Stimulated activated CD4-positive, alpha-beta T cell treated with anti-CD3 and anti-CD28 coated beads, Interleukin-12 subunit alpha, Interleukin-12 subunit beta, amount 100 ng/mL, for 4 hours (primary cell): Measurements from ENCODE around the gene CLRN3.

Source experiments
- DNase-seq: peaks from one replicate; pipeline ENCODE4 v3.0.0-alpha.2; 2020

CLRN3 gene

DNA sequence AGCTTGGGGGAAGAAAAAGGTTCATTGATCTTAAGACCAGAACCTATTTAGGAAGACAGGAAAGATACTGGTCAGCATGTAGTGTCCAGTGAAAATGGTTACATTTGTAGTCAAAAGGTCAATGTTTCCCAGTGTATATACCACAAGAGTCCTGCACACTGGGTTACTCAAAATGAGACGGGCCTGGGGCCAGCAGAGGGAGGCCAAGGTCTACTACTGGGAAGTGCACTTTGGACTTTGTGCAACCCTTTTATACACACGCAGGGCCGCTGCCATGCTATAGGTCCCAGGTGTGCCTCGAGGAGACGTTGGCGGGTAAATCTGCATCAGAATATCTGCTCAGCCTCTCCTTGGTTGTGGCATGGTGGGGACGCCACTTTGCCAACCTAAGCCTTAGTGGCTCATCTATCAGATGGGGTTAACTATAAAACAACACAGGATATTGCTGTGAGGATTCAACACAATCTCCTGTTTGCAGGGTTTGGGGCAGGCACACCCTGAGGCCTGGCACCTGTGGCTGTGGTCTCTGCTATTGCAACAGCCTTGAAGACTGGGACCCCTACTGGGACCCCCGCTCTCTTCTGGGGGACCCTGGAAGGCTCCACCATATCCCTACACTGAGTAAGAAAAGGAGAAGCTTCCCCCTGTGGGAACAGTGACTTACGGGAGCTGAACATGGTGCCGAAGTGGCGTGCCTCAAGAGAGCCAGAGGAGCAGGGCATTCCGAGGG is 19.7 kb downstream of the CLRN3 start:
- no peak for DNase-seq

DNA sequence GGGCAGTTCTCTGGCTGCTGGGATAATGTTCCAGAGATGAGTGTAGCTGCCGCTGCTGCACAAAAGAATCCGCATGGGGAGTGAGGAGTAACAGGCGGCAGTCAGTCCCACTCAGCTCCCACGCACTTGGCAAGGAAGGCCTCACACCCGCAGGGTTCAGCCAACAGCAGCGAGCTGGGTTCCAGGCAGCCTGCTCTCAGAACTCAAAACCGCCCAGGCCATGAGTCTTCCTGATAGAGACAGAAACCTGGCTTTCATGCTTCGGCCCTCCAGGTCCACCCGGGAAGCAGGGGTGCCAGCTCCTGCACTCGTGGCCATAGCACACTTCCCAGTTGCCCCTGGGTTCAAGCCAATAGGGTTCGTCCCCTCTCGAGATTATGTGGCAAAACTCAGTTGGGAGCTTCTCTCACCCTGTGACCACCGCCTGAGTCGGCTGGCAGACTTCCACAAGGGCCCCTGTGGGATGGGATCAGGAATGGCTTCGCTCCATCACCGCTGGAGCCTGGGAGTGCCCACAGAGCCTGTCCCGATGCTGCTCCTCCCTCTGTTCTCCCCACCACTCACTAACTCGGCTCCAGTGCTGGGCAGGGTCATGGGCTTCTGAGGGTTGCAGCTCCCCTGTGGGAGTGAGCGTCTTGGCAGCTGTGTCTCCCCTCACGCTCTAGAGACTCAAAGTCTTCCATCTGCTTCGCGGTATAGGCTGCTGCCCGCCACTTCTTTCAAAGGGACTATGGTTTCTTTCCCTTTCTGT is 20.6 kb downstream of the CLRN3 start:
- no peak for DNase-seq

DNA sequence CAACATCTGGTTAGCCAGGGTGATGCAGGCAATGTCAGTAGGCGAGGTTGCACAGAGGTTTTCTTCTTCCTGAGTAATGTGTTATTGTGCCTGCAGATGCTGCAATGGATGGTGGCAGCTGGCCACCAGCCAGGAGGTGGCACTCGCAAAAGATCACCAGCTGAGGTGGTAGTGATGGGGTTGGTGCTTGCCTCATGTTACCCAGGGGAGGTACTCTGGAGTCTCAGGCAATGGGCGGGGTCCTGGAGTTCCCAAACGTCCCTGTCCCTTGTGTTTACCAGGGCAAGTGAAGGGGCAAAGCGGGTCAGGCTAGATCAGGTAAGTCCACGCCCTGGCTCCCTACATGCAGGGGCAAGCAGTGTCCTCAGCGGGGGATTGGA is 21.1 kb downstream of the CLRN3 start:
- no peak for DNase-seq

DNA sequence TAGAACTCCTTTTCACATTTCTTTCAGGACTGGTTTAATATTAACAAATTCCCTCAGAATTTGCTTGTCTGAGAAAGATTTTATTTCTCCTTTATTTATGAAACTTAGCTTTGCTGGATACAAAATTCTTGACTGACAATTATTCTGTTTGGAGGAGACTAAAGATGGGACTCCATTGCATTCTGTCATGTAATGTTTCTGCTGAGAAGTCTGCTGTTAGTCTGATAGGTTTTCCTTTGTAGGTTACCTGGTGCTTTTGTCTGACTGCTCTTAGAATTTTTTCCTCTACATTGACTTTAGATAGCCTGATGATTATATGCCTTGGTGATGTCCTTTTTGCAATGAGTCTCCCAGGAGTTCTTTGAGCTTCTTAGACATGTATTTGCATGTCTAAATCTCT is 23.4 kb downstream of the CLRN3 start:
- DNase-seq, result no peak

DNA sequence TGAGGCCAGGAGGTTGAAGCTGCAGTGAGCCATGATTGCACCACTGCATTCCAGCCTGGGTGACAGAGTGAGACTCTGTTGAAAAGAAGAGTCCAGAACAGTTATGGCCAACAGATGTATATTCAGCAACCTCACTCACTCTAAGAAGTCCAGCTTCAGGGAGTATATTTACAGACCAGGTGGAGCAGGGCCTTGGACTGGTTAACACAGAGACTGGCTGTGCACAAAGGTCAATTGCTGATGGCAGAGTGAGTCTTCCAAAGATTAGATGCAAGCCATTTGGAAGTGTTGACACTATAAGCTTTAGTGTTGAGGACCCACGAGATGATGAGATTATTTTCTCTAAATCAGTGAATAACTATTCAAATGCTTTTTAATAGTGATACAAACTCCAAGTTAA is 24.9 kb downstream of the CLRN3 start:
- no peak for DNase-seq

DNA sequence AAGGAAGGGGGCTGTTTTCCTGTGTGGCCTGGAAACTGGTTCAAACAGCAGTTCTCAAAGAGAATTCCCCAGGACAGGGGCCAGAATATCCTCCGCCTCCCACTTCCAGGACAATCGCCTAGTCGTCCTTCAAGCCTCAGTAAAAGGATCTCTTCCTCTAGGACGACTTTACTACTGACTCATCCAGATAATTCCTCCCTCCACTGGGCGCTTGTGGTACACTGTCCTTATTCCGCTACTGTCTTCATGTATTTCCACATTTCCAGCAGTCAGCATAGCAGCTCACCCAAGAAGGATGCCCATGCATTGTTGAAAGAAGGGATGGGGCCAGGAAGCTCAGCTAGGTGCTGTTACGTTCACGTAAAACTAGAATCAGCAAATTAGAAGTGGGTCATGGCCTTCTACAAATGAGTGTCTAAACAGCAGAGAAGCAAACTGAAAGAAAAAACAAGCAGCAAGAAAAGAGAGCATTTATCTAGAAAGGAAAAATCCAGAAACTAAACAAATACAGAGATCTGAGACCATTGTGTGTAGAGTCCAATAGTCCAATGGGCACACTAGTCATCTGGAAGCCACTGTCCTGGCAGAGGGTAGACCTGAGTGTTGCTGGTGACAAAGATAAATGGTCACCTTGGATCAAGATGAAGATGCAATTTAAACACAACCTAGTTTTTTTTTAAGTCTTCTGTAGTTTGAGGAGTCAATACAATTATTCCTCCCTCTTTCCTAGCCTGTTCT is 26.3 kb downstream of the CLRN3 start:
- DNase-seq, result no peak

DNA sequence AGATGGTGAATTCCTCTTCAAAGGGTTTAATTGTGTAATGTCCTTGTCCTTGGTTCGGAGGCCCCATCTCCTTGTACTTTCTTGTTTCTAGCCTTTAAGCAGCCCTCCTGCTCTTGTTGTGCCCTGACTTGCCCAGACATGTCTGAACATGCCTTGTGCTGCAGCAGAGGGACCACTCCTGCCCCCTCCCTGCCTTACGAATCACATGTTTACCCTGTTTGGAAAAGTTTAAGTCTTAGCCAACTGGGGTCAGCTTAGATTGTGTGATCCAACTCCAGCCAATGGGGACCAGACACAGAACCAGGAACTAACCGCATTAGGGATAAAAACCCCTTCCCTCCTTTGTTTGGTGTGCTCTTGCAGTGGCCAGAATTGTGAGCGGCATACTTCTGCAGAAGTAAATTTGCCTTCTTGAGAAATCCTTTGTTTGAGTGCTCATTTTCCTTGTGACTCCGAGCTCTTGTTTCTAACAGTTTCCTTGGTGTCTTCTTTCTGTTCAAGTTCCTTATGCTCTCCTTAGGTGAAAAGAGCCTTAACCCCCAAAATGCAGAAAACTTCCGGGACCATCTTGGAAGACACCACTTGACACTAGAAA is 29.4 kb downstream of the CLRN3 start:
- DNase-seq, result no peak

DNA sequence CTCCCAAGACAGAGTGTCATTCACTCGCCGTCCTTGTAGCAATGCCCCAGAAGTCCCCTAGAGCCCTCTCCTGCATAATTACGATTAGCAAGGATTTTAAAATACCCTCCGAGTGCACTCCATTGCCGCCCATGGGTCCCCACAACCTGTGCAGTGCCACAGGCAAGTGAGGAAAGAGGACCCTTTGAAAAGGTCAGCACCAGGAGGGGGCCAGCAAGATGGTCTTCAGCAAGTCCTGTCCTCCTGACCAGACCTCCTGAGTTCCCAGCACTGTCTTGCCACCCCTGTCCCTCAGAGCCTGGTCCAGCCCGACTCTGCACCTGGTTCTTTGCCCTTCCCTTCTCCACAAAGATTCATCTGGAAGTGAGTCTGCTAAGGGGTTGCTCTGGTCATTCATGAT is 32.1 kb downstream of the CLRN3 start:
- DNase-seq, result no peak

DNA sequence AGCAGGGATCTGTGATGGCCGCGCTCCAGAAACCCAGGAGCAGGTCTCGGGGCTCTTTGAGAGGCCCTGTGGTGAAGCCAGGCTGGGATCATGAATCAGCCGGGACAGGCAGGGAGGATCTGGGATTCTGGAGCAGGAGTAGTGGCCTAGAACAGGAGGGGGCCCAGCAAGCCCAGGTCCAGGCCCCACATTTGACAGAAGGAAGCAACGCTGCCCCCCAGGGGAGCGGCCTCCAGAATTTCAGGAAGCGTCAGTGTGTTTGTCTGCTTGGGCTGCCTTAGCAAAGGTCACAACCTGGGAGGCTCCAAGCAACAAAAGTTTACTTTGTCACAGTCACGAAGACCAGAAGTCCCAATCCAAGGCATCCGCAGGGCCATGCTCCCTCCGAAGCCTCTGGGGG is 36.8 kb downstream of the CLRN3 start:
- no peak for DNase-seq

DNA sequence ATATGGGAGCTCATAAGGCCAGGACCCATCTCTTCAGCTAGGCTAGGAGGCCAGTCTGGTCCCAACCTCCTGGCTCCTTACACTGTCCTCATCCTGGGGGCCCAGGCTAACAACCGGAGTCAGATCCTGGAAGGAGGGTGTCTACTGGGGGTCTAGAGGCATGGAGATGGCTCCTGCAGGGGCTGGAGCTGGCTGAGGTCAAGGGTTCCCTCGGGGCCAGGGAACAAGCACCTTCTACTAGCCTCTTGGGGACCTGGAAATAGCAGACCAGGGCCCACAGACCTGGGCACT is 37.2 kb downstream of the CLRN3 start:
- no peak for DNase-seq

DNA sequence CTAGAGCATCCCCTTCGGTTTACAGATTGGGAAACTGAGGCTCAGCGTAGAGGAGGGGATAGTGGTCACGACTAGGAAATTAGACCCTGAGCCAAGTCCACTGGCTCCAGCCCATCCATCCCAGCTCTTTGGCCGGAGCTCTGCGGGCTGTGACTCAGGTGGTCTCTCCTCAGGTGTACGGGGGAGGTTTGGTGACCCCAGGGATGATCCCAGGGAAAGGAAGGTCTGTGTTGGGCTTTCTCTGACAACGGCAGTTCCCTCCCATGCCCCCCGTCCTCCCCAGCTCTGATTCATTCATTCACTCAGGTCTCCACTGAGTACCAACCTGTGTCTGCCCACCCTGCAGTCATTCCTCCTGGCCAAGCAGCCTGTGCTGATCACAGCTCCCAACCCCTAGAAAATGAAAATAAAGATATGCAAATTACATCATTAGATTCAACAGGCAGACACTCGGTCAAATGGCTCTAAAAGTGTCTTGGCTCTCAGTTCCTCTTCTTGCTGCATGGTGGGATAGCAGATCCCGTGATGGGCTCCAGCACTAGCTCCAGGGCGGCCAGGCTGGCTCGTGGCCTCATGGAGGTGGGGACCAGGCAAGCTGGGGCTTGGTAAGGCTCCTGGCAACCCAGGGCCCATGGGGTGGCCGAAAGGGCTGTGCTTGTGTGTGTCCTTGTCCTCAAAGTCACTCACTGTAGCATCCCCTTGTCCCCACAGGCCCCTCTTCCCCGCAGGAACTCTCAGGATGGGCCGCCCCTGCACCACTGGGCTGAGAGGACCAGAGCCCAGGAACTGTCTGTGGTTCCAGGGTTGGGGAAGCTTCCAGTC is 37.8 kb downstream of the CLRN3 start:
- DNase-seq, result no peak

DNA sequence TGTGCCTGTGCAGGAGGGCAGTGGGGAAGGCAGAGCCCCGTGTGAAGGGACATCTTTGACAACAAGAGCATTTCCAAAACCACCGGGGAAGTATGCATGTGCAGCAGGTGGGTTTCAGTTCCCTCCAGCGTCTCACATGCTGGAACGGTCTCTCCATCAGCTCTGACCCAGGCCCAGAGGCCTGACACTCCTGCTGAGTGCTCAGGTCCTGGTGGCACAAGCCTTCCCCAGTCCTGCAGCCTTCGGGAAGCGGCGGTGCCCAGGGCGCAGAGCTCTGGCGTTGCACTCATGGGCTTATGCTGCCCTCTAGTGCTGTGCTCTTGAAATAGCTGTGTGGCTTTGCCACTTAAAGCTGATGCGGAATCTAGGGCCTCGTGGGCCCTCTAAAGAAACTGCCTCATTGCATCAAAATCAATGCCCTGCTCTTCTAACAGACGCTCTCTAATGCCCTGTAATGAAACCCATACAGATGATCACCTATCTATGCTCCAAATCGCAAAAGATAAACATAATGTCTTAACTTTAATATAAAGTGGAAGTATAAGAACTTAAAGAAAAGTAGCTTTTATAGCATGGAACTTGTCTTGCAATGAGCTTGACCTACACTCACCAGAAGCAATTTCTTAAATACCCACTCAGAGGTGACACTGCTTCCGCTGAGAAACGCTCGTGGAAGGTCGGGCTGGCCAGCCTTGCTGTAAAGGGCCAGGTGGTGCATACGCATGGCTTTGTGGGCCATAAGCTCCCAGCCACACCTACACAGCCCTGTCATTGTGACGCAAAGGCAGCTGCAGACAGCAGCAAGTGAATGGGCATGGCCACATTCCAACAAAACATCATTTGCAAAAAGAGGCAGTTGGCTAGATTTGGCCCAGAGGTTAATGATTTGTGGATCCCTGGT is 38.6 kb downstream of the CLRN3 start:
- peak; percentile 31 for DNase-seq

DNA sequence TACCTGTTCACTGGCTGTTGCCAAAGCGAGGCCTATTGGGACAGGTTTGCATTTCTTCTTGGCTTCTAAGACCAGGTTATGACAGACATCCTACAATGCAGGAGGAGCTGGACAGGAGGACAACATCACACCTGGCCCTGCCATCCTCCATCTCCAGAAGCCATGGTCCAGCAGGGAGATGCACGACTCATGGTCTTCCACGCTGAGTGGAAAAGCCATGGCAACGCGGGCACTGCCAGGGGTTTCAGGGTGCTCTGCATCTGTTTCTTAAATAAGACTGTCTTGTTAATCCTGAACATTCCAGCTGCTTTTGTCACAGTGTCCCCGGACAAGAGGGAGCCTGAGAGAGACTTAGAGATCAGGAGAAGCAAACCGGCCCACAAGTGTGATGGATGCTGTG is 40.3 kb downstream of the CLRN3 start:
- DNase-seq, result no peak

DNA sequence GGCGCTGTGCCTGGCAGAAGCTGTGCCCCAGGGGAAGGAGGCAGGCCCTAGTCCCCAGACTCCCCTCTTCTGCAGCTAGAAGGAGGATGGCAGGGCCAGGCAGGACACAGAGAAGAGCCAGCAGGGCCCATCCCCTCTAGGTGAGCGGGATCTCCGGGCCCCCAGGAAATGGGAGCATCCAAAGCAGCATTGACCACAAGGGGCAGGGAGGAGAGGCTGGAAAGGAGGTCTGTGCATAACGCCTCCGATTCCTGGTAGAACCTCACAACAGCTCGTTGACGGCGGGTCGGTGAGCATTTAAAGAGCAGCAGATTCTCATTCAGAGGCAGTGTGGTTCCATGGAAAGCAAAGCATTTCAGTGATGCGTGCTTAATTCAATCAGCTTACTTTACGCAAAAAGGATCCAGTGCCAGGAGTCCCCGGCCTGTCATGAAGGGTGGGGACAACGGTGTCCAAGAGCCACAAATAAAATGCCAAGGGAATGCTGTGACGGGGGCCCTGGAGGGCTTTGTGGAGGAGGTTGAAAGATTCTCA is 41.0 kb downstream of the CLRN3 start:
- DNase-seq, result no peak

DNA sequence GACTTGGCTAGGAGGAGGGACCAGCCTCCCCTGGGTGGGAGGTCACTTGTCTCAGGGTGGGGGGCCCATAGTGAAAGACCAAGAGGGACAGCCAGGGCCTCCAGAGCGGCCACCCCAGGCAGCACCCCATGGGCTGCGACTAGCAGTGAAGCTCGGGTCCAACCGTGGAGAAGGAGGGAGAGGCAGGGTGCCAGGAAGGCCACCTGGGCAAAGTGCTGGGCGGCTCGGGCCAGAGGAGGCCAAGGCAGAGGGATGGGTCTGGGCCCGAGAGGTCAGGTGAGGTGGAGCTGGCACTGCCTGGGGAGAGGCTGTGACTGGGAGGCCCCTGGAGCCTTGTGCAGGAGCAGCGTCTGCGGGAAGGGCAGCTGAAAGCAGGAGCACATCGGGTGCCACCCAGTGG is 41.8 kb downstream of the CLRN3 start:
- no peak for DNase-seq

DNA sequence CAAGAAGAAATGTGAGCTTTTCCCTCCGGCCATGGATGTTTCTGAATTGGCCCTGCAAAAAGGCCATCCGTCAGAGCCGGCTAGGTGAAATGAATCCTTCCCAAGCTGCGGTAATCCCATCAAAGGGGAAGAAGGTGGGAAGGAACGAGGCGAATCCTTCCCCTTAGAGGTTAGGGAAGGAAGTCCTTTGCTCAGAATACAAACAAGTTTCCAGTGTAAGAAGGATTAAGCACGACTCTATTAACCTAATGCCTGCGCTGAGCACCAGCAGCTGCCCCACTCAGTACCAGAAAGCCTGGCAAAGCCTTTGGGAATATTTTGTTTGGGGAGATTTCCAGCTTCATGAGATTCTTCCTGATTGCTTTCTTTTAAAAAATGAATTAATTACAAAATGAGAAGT is 42.8 kb downstream of the CLRN3 start:
- no peak for DNase-seq

DNA sequence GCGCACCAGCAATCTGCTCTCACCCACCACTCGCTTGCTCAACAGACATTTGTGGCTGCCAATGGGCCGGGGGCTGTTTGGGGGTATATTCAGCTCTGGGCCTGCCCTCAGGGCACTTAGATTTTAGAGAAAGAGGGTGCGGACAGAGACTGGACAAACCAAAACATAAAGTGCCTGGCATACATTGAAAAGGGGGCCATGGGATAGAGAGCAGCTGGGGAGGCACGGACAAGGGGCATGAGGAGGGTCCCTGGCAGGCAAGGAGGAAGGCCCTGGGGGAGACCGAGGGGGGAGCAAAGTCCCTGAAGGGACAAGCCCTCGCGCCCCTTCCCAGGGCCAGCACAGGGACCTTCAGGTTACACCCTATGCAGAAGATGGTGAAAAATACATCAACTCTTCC is 43.5 kb downstream of the CLRN3 start:
- DNase-seq, result no peak

DNA sequence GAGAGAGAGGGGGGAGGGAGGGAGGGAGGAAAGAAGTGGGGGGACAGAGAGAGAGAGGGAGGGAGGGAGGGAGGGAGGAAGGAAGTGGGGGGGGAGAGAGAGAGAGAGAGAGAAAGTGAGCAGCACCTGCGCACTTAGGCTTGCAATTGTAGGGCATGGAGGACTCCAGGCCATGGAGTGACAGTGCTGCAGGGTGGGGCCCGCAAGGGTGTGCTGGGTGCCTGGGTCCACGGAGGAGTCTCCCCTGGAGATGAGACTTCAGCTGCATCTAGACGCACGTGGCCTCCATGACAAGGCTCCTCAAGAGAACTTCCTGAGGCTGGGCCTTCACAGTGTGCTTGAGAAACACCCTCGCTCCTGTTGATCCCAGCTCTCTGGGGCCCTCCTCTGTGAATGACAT is 44.5 kb downstream of the CLRN3 start:
- DNase-seq, result no peak

DNA sequence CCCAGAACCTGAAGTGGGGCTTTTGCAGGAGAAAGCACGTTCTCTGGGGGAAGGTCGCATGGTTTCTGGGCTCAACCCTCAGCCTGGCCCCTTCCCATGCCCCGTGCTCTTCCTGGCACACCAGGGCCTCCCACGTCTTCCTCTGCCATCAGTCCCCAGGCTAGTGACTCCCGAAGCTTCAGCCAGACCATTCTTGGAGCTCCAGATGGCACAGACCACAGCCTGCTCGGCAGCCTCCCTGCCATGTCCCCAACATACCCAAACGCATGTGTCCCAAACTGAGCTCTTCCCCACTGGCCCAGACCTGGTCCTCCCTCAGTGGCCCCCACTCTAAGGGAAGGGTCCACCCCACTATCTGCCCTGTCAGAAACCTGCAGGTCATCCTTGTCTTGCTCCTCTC is 47.0 kb downstream of the CLRN3 start:
- no peak for DNase-seq

DNA sequence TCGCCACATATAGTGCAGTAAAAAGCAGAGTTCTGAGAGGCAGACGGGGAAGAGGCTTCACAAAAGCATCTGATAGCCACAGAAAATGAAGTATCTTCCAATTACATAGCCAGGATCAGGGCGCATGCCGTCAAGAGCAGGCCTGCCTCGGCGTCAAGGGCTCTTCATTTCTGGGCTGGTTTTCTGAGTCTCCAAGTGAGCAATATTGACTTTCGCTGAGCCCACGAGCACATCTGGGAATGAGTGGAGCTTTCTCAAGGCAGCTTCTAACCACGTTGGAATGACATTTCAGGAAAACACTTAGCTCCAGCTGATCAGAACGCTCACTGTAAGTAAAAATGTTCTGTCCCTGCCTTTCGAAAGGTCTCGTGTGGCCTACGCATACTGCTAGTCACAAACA is 51.9 kb downstream of the CLRN3 start:
- no peak for DNase-seq

DNA sequence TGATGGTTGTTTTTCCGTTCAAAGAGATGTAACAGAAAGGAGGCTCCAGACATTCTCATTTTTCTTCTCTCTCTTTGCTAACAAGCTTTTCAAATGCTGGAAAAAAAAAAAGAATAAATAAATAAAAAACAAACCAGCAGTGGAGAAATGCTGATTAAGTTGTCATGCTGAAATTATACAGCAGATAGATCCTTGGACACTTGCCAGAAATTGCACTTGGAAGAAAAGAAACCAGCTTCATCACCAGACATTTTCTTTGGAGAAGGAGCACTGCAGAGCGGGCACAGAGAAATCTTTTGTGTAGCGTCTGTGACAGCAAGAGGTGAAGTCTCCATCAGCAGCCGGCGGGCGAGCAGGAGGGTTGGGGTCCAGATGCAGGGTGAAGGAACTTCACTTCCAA is 55.8 kb downstream of the CLRN3 start:
- DNase-seq, result no peak

DNA sequence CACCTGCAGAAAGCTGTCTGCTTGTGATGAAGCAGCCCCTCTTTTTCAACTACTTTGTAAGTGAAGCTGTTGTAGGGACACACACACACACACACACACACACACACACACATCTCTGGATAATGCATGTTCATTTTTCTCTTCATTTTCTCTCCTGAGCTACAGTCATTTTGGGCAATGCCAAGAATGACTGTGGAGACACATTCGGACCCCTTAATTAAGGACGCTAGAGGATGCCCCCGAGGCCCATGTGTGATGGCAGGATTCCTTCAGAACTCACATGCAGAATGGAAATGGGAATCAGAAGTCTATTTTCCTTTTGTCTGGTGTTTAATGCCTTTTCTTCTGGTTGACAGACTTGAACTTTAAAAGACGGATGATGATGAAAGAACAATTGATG is 56.6 kb downstream of the CLRN3 start:
- DNase-seq, result no peak
